HCT116 (cell line): ENCODE data around the gene PHC1. TPM values are rescaled to one million over a fixed set of nuclear protein-coding genes. Genes with fewer than 3 reads are reported as not detected.

Source experiments
- ATAC-seq: fragments of 200-7000 bp; cut with Tn5 transposase; 2 replicates; pipeline ENCODE4 v1.9.1; 2020; ENCODE audit warnings: mild to moderate bottlenecking, moderate library complexity
- BruUV-seq: library from RNA; stranded (reverse); fragments of 400-500 nt; replicated peaks from 2 replicates; lab custom pipeline; 2021; lab: Mats Ljungman, UMichigan
- CTCF ChIA-PET: fragments of 300-600 bp; sonication (Branson Sonifier 250); formaldehyde crosslinking; loops from one replicate; lab custom pipeline; 2021; ENCODE audit warnings: antibody characterized with exemption; lab: Charles Lee
- POLR2A ChIA-PET: fragments of 300-600, 350-600 bp; sonication (Branson Sonifier 250); formaldehyde crosslinking; loops from one replicate; lab custom pipeline; 2021; ENCODE audit warnings: antibody characterized with exemption; lab: Charles Lee
- RAD21 ChIA-PET, 2 experiments: fragments of 300-600 bp; sonication (Branson Sonifier 250); formaldehyde crosslinking; loops; one replicate each; lab custom pipeline; 2023; ENCODE audit warnings: low total read pairs in 2 of 2; ENCODE audit not compliant: uncharacterized antibody in 2 of 2, unreplicated experiment in 2 of 2, low non-redundant PET in 1 of 2; lab: Charles Lee
- DNase-seq: peaks from one replicate; pipeline ENCODE4 v3.0.0-alpha.2; 2010; ENCODE audit warnings: low read depth, low spot score
- H2AFZ ChIP-seq: fragments of 200-600 bp; shearing (Covaris generic), sonication (generic); 2 replicates; pipeline ENCODE4 v1.6.1; 2017; ENCODE audit warnings: low read depth, mixed run types, mixed read lengths, antibody characterized with exemption, low read length; ENCODE audit not compliant: poor library complexity, severe bottlenecking
- H3K27ac ChIP-seq: 2 replicates; pipeline ENCODE4 v1.5.1; 2012; ENCODE audit warnings: low read depth, low read length
- H3K27me3 ChIP-seq: fragments of 200-600 bp; sonication (generic); 2 replicates; pipeline ENCODE4 v1.6.1; 2016; ENCODE audit warnings: mixed run types, low read length, mixed read lengths; ENCODE audit not compliant: insufficient read depth
- H3K36me3 ChIP-seq, 2 experiments: fragments of 200-500 bp in 1 of 2; fragments of 200-600 bp in 1 of 2; sonication (Bioruptor generic) in 1 of 2; sonication (generic) in 1 of 2; 2 replicates each; pipeline versions ENCODE4 v1.5.1 to v1.6.1; 2014 to 2016; ENCODE audit warnings: low read length in 2 of 2, inconsistent platforms in 1 of 2, mixed read lengths in 1 of 2, mixed run types in 1 of 2; ENCODE audit not compliant: insufficient read depth in 2 of 2, control insufficient read depth in 1 of 2
- H3K4me1 ChIP-seq, 2 experiments: fragments of 200-600 bp in 1 of 2; sonication (generic) in 1 of 2; 2 replicates each; pipeline versions ENCODE4 v1.5.1 to v1.6.1; 2012 to 2017; ENCODE audit warnings: low read length in 2 of 2, inconsistent platforms in 1 of 2, mild to moderate bottlenecking in 1 of 2, mixed read lengths in 1 of 2, mixed run types in 1 of 2, moderate library complexity in 1 of 2; ENCODE audit not compliant: insufficient read depth in 2 of 2, control insufficient read depth in 1 of 2
- H3K4me2 ChIP-seq: fragments of 200-600 bp; sonication (generic); 2 replicates; pipeline ENCODE4 v1.6.1; 2017; ENCODE audit warnings: mixed run types, low read length, mixed read lengths
- H3K4me3 ChIP-seq, 2 experiments: fragments of 200-600 bp in 1 of 2; sonication (generic) in 1 of 2; replicated peaks in 1 of 2; 2 replicates each; pipeline ENCODE4 v1.5.1; 2011 to 2016; ENCODE audit warnings: low read length in 2 of 2, control low read depth in 1 of 2, low read depth in 1 of 2, mild to moderate bottlenecking in 1 of 2, mixed read lengths in 1 of 2, mixed run types in 1 of 2
- H3K79me2 ChIP-seq: fragments of 200-600 bp; sonication (generic); 2 replicates; pipeline ENCODE4 v1.6.1; 2017; ENCODE audit warnings: mild to moderate bottlenecking, mixed run types, low read length, moderate library complexity, mixed read lengths; ENCODE audit not compliant: insufficient read depth
- H3K9ac ChIP-seq: fragments of 200-600 bp; sonication (generic); 2 replicates; pipeline ENCODE4 v1.6.1; 2016; ENCODE audit warnings: low read length, mixed read lengths
- H3K9me2 ChIP-seq: fragments of 200-600 bp; sonication (generic), shearing (Covaris generic); 2 replicates; pipeline ENCODE4 v1.6.1; 2017; ENCODE audit warnings: mixed run types, mild to moderate bottlenecking, moderate library complexity; ENCODE audit not compliant: insufficient read depth
- H3K9me3 ChIP-seq, 2 experiments: fragments of 200-500 bp in 1 of 2; fragments of 200-600 bp in 1 of 2; sonication (Bioruptor generic) in 1 of 2; sonication (generic) in 1 of 2; 2 replicates each; pipeline ENCODE4 v1.6.1; 2014 to 2017; ENCODE audit warnings: low read length in 2 of 2, mixed read lengths in 2 of 2, inconsistent platforms in 1 of 2, low read depth in 1 of 2, mild to moderate bottlenecking in 1 of 2, mixed run types in 1 of 2, moderate library complexity in 1 of 2; ENCODE audit not compliant: control insufficient read depth in 1 of 2, insufficient read depth in 1 of 2
- H4K20me1 ChIP-seq: fragments of 200-600 bp; sonication (generic), shearing (Covaris generic); 2 replicates; pipeline ENCODE4 v1.6.1; 2017; ENCODE audit warnings: mixed run types, mild to moderate bottlenecking, moderate library complexity; ENCODE audit not compliant: insufficient read depth
- ATF3 ChIP-seq: IDR thresholded peaks from 2 replicates; pipeline ENCODE4 v1.6.1; 2012
- CEBPB ChIP-seq: IDR thresholded peaks from 2 replicates; pipeline ENCODE4 v1.6.1; 2012; ENCODE audit warnings: low read depth
- CTCF ChIP-seq, 3 experiments: fragments of 200-600 bp in 1 of 3; sonication (generic) in 1 of 3; IDR thresholded peaks in 2 of 3; conservative IDR thresholded peaks in 1 of 3; 2 replicates each; pipeline ENCODE4 v1.5.1; 2012 to 2017; ENCODE audit warnings: low read depth in 2 of 3, low read length in 2 of 3, antibody characterized with exemption in 1 of 3, borderline replicate concordance in 1 of 3, control low read depth in 1 of 3, mild to moderate bottlenecking in 1 of 3, mixed read lengths in 1 of 3, mixed run types in 1 of 3, moderate library complexity in 1 of 3; ENCODE audit not compliant: insufficient read depth in 1 of 3
- EGR1 ChIP-seq: IDR thresholded peaks from 2 replicates; pipeline ENCODE4 v1.6.1; 2012; ENCODE audit warnings: low read depth
- ELF1 ChIP-seq: IDR thresholded peaks from 2 replicates; pipeline ENCODE4 v1.6.1; 2012; ENCODE audit warnings: low read depth, borderline replicate concordance
- EZH2 ChIP-seq: fragments of 200-600 bp; sonication (generic); IDR thresholded peaks from 2 replicates; pipeline ENCODE4 v1.6.1; 2017; ENCODE audit warnings: antibody characterized with exemption, mixed run types
- EZH2phosphoT487 ChIP-seq: fragments of 200-600 bp; IDR thresholded peaks from 2 replicates; pipeline ENCODE4 v1.6.1; 2018; ENCODE audit warnings: antibody characterized with exemption, borderline replicate concordance
- MAX ChIP-seq: IDR thresholded peaks from 2 replicates; pipeline ENCODE4 v1.6.1; 2012
- POLR2A ChIP-seq: IDR thresholded peaks from 2 replicates; pipeline ENCODE4 v1.7.0; 2011; ENCODE audit warnings: borderline replicate concordance; ENCODE audit not compliant: insufficient read depth, insufficient read length; ENCODE audit errors: extremely low read depth
- RAD21 ChIP-seq: IDR thresholded peaks from 2 replicates; pipeline ENCODE4 v1.6.1; 2012; ENCODE audit warnings: low read depth, mild to moderate bottlenecking
- REST ChIP-seq: IDR thresholded peaks from 2 replicates; pipeline ENCODE4 v1.6.1; 2012; ENCODE audit warnings: low read depth
- SIN3A ChIP-seq: IDR thresholded peaks from 2 replicates; pipeline ENCODE4 v1.6.1; 2012; ENCODE audit warnings: low read depth
- SRF ChIP-seq: IDR thresholded peaks from 2 replicates; pipeline ENCODE4 v1.6.1; 2012; ENCODE audit warnings: low read depth
- YY1 ChIP-seq: IDR thresholded peaks from 2 replicates; pipeline ENCODE4 v1.6.1; 2011; ENCODE audit warnings: low read length, low read depth, moderate library complexity, mild to moderate bottlenecking; ENCODE audit not compliant: insufficient replicate concordance; ENCODE audit errors: extremely low read depth
- ZBTB33 ChIP-seq: IDR thresholded peaks from 2 replicates; pipeline ENCODE4 v1.6.1; 2011; ENCODE audit warnings: mild to moderate bottlenecking, low read length, moderate library complexity; ENCODE audit not compliant: insufficient replicate concordance; ENCODE audit errors: extremely low read depth
- ZFX ChIP-seq: fragments of 450-650 bp; IDR thresholded peaks from 2 replicates; pipeline ENCODE4 v1.6.1; 2017
- intact Hi-C: fragments of 100-400 bp; cut with micrococcal nuclease; formaldehyde crosslinking; loops from 2 replicates; pipeline ENCODE4 v1.10.0; 2022
- total RNA-seq: library from RNA; stranded (reverse); gene quantifications from one replicate; pipeline ENCODE4 v1.2.1, GENCODE V29; 2021; ENCODE audit not compliant: unreplicated experiment

The PHC1 gene
- total RNA-seq, 1 experiment from 2014 or later = 22.8 TPM

- Histone ChIP-seq H3K36me3 (0 out of 4 replicates have a peak, but pooled peaks cover 0 to 4% of the 10 kb centered on the region in 2 experiments), H3K27ac (no peak overlapping the region)
- RAD21 ChIA-PET = no interaction called here
- TF ChIP-seq EZH2 (no peak), SRF (no peak), YY1 (no peak), POLR2A (no peak), REST (no peak), EGR1 (no peak), ATF3 (no peak), CEBPB (no peak), ELF1 (no peak), CTCF (IDR thresholded peaks at IDR 0.05 in 2 of 3, conservative IDR thresholded peaks at IDR 0.05 in 1 of 3; ENCODE audit: borderline replicate concordance in 1 of 3, insufficient read depth in 1 of 3, low read depth in 2 of 3, low read length in 2 of 3) (no peak), SIN3A (no peak), RAD21 (no peak), ZBTB33 (no peak), EZH2phosphoT487 (no peak), ZFX (no peak), MAX (no peak)
- TF ChIP-seq, all 23 proteins: peak for 0
- peaks cover 3 to 5% of the 10 kb centered on the region in 2 experiments; a peak in 2 of 4 replicates for H3K9me3 ChIP-seq
- H3K79me2 ChIP-seq = no peaks in the 10 kb centered on the region
- H3K9ac ChIP-seq = no peak overlapping the region
- H3K4me1 ChIP-seq = no peaks in the 10 kb centered on the region
- no peaks in the 10 kb centered on the region for H4K20me1 ChIP-seq
- no peaks in the 10 kb centered on the region for H3K9me2 ChIP-seq
- ChIA-PET POLR2A (no interaction called here), CTCF (no interaction called here)
- H2AFZ ChIP-seq = no peak overlapping the region
- ATAC-seq (no peak), DNase-seq (no peak)
- H3K4me3 ChIP-seq = no peak overlapping the region
- no peak overlapping the region for H3K4me2 ChIP-seq
- intact Hi-C loops = no loop called here
- no TSS peak for BruUV-seq
- H3K27me3 ChIP-seq = no peaks in the 10 kb centered on the region
Measured at GRCh38 chr12:8957561-8957960, 43.3 kb downstream of the PHC1 start.
